Coronary artery (tissue), 2 donors: ENCODE results near the gene BSN.
A peak's percentile ranks its signal among the peaks of the same experiment; 100 is the strongest.

Experiments
- DNase-seq: peaks from one replicate; pipeline ENCODE4 v3.0.0-alpha.2; 2017; ENCODE audit warnings: low spot score
- H3K27ac ChIP-seq, 2 donors: fragments of 200-600 bp; sonication (generic); one replicate each; pipeline ENCODE4 v1.5.1; 2016 to 2019
- H3K4me3 ChIP-seq: fragments of 200-600 bp; sonication (generic); 2 replicates; pipeline ENCODE4 v1.5.1; 2016; ENCODE audit warnings: mild to moderate bottlenecking, moderate library complexity
- CTCF ChIP-seq: fragments of 200-600 bp; sonication (generic); IDR thresholded peaks from one replicate; pipeline ENCODE4 v1.5.1; 2019; ENCODE audit warnings: antibody characterized with exemption

Gene BSN

GRCh38 chr3:49716691-49717210 is 162.5 kb downstream of the BSN start:
- no peak for TF ChIP-seq CTCF
- Histone ChIP-seq H3K27ac (no peak overlapping the region), H3K4me3 (no peak overlapping the region)
- DNase-seq: peak; percentile 72

DNA sequence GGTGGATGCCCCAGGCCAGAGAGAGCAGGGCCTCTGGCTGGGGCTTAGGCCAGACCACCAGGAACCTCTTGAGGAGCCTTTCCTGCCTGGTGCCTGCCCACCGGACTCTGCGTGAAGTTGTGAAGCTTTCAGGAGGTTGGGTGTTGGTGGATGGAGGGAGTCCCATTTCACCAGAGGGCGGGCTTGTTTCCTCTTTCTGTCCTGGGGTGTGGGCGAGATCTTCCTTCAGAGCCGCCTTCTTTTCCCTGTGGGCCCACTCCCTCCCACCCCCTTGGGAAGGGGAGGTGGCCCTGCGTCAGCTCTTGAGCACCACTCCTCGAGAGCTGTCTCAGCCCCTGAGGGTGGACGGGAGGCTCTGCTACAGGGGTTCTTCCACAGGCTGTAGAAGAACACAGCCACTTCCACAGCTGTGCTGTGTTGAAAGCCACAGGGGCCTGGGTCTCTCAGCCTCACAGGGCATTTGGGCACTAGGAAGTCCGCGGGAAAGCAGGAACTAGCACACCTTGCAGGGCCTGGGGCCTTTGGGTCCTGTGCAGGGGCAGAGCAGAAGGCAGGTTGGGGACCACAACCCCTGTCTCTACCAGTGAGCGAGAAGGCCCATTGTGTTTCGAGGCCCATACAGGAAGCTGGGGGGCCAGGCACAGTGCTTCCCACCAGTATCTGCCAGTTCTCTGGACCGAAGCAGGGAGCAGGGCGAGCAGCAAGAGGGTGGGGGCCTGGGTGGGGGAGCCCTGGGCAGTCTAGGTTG is 163.1 kb downstream of the BSN start:
- peak; percentile 72 for DNase-seq
- Histone ChIP-seq H3K27ac (no peak overlapping the region), H3K4me3 (no peak overlapping the region)
- no peak for TF ChIP-seq CTCF

DNA sequence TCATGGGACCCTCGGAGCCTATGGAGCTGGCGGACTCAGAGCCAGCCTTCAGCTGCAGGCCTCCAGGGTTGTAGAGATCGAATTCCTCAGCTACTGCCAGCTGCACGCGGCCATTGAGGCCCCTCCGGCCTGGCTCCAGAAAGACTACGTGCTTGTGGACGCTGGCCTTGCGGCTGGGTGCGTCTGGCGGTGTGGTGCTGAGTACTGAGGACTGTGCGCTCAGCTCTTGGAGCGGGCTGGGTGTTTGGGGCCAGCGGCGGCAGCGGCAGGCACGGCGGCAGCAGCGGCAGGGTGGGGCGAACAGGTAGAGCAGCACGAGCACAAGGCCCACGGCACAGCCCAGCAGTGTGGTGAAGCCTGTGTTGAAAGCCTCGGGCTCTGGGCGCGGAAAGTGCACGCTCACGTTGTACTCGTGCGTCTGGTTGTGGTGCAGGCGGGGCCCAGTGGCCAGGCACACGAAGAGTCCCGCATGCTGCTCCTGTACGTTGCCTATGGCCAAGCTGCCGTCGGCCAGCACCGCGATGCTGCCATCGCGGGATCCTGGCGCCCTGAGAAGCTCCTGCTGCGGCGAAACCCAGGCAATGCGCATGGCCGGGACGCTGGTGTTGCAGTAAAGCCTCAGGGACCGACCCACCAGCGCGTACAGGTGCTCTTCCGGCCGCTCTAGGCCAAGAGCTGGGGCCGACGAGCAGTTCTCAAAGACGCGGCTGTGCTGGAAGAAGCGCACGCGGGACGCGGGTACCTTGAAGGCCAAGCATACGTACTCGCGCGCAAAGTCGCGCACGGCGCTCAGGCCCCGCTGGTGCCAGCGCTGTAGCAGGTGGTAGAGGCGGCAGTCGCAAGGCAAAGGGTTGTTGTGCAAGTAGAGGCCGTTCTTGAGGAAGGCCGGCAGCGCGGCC is 163.9 kb downstream of the BSN start:
- H3K4me3 ChIP-seq: peak overlapping the region; percentile 75
- DNase-seq: no peak
- no peak for TF ChIP-seq CTCF
- H3K27ac ChIP-seq: no peak overlapping the region

GRCh38 chr3:49718858-49719213 is 164.6 kb downstream of the BSN start:
- Histone ChIP-seq H3K4me3 (peak overlapping the region; percentile 75), H3K27ac (no peak overlapping the region)
- no peak for TF ChIP-seq CTCF
- DNase-seq: peak; percentile 78

DNA sequence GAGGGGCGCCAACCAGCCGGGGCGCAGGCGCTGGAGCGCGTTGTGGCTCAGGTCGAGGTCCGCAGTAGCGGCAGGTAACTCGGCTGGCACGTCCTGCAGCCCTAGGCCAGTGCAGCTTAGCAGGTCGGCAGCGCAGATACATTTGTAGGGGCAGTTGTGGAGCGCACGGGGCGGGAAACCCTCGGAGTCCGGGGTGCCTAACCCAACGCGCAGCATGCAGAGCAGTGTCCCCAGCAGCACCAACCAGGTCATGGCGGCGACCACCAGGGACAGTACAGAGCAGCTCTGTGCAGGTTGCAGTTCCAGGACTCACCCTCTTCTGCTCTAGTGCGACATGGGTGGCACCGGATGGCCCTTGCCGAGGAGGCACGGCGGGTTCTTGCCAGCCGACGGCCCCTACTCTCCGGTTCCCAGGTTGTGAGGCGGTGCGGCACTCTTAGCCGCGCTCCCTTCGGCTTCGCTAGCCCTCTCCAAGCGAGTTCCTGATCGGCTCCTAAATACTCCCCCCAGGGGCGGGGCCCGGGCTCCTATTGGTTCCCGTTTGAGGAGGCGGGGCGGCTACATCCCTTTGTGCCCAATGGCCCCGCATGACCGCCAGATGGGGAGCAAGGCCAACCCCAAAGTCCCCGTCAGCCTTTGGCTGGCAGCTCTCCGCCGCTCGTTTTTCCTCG is 165.1 kb downstream of the BSN start, which contains the start of gene AMIGO3:
AMIGO3 (minus strand) TSS at position 471 of the 671 bp plus-strand sequence; CDS start at position 252, 219 bp downstream.
- H3K27ac ChIP-seq: peak within 1 kb of the TSS; percentile 38 to 80
- H3K4me3 ChIP-seq: peak within 1 kb of the TSS; percentile 75
- peak; percentile 66 for TF ChIP-seq CTCF
- DNase-seq: peak; percentile 96
